ENCODE results near the gene AMACR.

AMACR gene

GRCh38 chr5:33985447-33985846 lies 22.4 kb downstream of the AMACR start:
- no peak for TF ChIP-seq CTCF (IDR thresholded peaks at IDR 0.05; ENCODE audit: insufficient read depth, low read depth, low read length, missing control alignments)
- H3K4me3 ChIP-seq (ENCODE audit: low read length), result no peak overlapping the region
- DNase-seq (ENCODE audit: low read depth), result no peak

- no peak for DNase-seq (ENCODE audit: low read depth)
- TF ChIP-seq CTCF (IDR thresholded peaks at IDR 0.05; ENCODE audit: insufficient read depth, low read depth, low read length, missing control alignments), result no peak
- no peak within 1 kb of the TSS for H3K4me3 ChIP-seq (ENCODE audit: low read length)
Observed at GRCh38 chr5:33984671-33985124, 23.2 kb downstream of the AMACR start, which contains the start of gene SLC45A2. SLC45A2 (minus strand) TSS chr5:33984693; CDS start chr5:33984583, 110 bp downstream.

GRCh38 chr5:33984178-33984577 lies 23.7 kb downstream of the AMACR start:
- H3K4me3 ChIP-seq (ENCODE audit: low read length), result no peak overlapping the region
- no peak for DNase-seq (ENCODE audit: low read depth)
- no peak for TF ChIP-seq CTCF (IDR thresholded peaks at IDR 0.05; ENCODE audit: insufficient read depth, low read depth, low read length, missing control alignments)

GRCh38 chr5:33981408-33982162 lies 26.3 kb downstream of the AMACR start:
- no peak for TF ChIP-seq CTCF (IDR thresholded peaks at IDR 0.05; ENCODE audit: insufficient read depth, low read depth, low read length, missing control alignments)
- DNase-seq (ENCODE audit: low read depth), result no peak
- no peak overlapping the region for H3K4me3 ChIP-seq (ENCODE audit: low read length)

GRCh38 chr5:33980030-33980429 lies 27.8 kb downstream of the AMACR start:
- TF ChIP-seq CTCF (IDR thresholded peaks at IDR 0.05; ENCODE audit: insufficient read depth, low read depth, low read length, missing control alignments), result no peak
- DNase-seq (ENCODE audit: low read depth), result no peak
- H3K4me3 ChIP-seq (ENCODE audit: low read length), result no peak overlapping the region

- no peak for TF ChIP-seq CTCF (IDR thresholded peaks at IDR 0.05; ENCODE audit: insufficient read depth, low read depth, low read length, missing control alignments)
- DNase-seq (ENCODE audit: low read depth), result no peak
- H3K4me3 ChIP-seq (ENCODE audit: low read length), result no peak overlapping the region
Observed at GRCh38 chr5:33978306-33978705, 29.5 kb downstream of the AMACR start.

- no peak for TF ChIP-seq CTCF (IDR thresholded peaks at IDR 0.05; ENCODE audit: insufficient read depth, low read depth, low read length, missing control alignments)
- DNase-seq (ENCODE audit: low read depth), result no peak
- no peak overlapping the region for H3K4me3 ChIP-seq (ENCODE audit: low read length)
Observed at GRCh38 chr5:33976307-33976706, 31.5 kb downstream of the AMACR start.

Data from epithelial cell of esophagus (primary cell).